ENCODE data around the gene HDAC4.

HDAC4 gene

DNA sequence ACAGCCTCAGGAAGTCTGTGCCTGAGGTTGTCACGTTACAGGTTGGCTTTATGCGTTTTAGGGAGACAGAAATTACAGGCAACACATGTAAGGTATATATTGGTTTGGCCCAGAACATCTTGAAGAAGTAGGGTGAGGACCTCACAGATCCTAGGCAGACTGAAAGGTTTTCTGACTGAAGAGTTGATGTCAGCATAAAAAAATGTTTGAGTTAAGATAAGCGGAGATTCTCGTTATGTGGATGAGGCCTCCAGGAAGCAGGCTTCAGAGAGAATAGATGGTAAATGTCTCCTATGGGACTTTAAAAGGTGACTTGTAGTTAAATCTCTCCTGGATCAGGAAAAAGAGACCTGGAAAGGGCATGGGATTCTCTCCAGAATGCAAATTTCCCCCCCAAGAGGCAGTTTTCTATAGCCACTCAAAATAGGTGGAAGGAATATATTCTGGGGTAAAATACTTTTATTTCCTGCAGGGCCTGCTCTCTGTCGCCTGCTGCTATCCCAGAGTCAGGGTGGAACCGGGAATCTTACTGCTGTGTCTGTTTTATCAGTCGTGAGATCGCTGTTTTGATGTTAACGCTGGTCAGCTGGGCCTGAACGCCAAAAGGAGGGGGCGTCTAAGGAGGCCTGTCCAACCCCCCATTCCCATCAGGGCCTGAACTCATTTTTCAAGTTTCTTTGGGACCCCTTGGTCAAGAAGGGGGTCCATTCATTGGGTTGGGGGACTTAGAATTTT is 171.1 kb downstream of the HDAC4 start:
- peak; percentile 40 for DNase-seq

DNA sequence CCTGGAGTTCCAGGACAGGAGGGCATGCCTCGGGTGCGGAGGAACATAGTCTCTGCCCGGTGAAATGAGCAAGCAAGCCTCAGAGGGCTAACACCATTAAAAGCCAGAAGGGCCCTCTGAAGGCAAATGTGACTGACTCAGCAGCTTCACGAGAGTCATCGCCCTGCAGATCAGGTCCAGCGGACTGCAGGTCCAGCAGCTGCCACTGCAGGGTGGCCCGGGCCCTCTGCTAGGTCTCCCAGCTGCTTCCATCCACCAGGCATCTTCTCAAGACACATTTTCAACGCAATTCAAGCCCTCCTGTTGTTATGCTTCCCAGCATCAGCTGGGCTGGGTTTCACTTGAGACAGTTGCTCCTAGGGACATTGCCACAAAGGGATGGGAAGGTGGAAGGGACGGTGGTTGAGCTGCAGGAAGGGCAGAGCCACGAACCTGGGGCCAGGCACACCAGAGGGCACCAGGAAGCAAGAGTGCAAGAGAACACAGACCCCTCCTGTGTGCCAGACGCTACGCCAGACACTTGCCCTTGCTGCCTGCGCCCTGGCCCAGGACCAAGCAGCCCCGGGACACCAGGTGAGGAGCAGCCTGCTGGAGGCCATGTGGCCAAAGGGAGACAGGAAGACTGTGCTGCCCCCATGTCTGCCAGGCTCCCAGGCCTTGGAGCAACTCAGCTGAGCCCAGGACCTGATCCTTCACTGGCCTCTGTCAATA is 173.0 kb downstream of the HDAC4 start:
- DNase-seq, result no peak

DNA sequence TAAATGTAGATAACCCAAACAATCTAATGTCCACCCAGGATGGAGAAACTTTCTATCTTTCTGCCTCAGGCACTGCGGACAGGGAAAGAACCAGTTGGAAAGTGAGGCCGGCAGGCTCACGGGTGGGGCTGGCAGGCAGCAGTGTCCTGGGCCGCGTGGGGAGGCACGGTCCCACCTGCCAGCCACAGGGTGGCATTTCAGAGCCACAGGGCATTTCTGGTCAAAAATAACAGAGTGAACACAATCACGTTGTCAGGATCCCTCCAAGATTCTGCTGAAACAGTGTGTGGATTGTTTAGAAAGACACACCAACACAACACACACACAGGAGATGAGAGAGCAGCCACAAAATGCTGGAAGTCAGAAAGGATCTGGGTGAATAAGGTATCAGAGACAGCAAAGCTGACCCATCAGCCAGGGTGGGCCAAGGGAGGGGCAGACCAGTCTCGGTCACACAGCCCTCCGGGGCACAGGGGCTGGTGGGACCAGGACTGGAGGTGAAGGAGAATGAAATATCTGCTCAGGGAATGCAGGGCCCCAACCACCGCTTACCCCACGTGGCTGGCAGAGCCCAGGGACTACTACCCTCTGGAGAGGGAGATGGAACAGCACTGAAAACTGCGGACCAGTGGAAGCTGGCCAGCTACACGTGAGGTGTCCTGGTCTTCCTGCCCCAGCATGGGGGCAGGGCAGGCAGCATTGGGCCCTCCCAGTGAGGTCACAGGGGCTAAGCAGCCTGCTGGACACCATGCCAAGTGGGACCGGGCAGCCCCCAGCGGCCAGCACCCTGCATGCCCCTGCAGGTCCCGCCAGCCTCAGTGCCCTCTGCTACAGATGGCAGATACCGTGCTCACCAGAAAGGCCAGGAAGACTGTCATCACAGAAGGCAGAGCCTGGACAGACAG is 173.9 kb downstream of the HDAC4 start:
- DNase-seq, result no peak

DNA sequence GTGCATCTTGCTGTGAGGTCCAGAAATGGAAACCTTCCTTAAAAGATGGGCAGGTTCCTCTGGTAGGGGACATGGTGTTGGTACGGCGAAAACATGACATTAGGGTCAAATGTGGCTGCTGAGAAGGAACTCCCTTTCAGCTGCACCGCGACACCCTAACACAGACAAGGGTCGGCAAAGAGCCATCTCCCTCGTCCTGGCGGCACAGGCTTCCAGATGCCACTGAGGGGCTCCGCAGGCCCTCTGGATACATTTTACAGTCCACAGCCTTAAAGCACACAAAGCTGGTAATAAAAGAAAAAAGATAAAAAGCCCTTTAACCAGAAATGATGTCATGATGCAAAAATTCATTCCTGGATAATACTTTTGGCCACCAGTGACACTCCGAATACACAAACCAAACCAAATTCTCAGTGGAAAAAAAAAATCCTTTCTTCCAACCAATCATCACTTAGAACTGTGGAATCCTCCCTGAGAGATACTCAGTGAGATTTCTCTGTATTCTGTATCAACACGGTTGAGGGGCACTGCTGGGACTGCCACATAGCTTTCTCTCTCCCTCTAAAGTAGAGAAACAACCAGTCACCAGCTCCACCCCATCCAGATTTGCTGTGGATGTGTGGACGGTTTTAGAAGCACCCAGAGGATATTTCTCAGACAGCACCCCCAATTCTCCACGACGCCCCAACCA is 174.8 kb downstream of the HDAC4 start:
- peak; percentile 17 for DNase-seq

DNA sequence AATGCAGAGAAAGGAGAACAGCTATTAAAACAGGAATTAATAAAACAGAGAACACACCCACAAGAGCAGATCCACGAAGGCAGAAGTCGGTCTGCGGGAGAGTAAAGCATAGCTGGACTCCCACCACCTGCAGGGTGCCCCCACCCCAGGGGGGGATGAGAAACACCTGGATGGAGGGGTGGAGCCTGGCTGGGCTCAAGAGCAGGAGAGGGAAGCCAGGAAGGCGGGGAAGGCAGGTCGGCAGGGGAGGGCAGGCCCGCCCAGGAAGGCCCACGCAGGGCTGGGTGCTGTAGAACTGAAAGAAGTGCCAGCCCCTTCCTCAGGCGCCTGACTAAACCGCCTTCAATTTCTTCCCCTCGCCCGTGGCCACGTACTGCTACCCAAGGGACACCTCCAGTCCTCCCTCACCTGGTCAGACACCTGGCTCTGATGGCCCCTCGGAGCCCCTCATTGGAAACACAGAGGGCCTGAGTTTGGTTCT is 175.4 kb downstream of the HDAC4 start:
- no peak for DNase-seq

DNA sequence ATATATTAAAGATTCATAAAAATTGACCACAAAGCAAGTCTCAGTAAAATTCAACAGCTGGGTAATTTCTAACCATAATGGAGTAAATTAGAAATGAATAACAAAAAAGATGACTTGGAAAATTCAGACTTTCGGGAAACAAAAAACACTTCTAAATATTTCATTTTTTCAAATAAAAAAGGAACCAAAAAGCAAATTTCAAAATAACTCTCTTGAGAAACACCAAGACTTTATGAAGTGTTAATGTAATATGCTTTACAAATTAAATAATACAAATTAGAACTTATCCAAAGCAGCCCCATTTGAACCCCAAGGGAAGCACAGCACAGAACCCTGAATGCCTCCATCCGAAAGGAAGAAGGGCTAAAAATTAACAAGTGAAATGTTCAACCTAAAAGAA is 175.9 kb downstream of the HDAC4 start:
- no peak for DNase-seq

DNA sequence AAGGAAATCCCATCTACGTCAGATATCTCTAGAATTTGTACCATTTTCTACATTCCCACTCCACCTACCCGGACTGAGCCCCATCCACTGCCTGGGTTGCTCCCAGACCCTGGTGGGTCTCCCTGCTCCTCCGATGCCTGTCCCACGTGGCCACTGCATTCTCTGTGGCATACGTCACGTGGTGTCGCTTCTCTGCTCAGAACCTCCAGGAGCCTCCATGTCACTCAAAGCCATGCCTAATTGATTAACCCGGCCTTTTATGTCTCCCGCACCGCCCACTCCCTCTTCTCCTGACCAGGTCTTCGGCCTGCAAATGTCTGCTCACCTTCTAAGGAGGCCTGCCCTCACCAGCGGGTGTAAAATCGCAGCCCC is 176.6 kb downstream of the HDAC4 start:
- DNase-seq, result no peak

DNA sequence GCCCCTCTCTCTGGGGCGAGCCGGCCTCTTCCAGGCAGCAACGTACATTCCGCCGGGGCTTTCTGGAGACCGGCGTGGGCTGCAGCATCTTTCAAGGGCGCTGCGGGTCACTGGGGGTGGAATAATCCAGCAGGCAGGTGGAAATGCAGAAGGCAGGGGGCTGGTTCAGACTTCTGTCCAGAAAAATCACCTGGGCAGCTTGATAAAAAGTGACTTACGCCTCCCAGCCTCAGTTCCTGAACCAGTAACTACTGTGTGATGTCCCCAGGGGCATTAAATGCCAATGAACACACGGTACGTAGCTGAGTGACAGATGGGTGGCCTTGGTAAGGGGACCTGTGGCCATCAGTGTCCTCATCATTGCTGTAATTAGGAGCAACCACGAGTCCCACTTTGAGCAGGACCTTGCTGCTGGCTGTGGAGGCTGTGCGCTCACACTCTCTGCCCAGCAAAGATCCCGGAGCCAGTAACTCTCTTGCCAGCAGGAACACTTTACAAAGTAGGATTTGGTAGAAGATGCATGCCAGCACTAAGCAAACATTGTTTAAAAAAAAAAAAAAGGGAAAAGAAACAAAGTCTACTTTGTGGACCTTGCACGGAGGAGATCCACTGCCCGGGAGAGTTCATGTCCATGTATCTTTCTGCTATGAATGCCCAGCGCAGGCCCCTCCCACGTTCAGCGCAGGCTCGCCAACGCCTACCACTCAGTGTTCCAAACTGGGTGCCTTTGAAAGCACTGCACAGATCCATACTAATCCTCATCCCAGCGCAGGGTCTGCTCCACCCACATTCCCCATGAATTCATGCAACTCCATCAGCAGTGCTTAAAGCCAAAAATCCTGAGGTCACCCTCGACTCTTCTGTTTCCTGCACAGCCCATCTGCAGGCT is 177.3 kb downstream of the HDAC4 start:
- DNase-seq, result no peak

DNA sequence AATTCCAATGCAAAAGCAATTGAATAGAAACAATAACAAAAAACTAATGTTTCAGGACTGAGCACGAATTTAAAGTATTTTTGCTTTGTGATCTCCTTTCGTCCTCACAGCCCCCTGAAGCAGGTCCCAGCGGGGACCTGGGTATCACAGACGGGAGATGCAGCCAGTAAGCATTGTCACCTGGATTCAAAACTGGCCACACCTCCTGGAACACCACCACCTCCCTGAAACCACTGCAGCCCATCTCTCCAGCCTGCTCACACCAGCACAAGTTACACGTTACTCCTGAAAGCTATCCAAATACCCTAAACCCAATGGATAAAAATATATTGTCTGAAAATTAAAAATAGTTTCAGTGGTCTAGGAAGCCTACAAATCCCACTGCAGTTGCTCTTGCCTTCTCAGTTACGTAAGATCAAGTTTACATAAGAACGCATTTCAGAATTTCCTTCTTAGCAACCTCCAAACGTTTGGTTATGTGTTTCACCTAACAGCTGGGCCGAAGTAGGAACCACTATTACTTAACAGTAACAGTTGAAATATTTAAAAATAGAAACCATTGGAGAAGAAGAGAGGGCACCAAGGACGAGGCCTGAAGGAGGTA is 178.0 kb downstream of the HDAC4 start:
- DNase-seq, result no peak

DNA sequence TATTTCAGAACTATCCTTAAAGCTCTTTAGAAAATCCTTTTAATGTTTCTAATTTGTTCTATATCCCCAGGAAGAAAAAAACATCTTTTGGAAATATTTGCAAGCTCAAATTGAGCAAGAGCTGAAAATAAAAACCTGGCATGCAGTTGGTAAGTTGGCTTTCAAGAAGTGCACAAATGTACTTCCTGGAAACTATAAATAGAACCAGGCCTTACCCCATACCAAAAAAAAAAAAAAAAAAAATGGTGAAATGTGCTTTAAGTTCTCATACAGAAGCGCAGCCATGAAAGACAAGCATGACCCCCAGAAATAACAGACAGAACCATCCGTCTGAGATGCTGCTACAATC is 178.5 kb downstream of the HDAC4 start:
- peak; percentile 24 for DNase-seq

DNA sequence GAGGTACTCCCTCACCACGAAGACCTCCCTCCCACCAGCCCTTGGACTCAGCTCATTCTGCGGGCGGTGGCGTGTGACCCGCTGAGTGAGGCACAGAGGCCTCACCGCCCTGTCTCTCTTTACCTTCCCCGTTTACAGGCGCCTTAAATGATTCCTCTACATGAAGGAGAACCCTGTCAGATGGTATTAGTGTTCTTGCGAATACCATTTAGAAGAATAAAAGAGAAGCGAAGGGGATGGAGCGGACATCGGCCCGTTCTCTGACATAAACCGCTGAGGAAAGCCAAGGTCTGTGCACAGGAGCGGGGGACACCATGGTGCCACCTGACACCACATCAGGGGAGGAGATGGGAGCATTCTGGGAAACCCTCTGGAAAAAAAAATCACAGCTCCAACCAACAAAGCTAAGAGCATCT is 179.8 kb downstream of the HDAC4 start:
- DNase-seq, result no peak

DNA sequence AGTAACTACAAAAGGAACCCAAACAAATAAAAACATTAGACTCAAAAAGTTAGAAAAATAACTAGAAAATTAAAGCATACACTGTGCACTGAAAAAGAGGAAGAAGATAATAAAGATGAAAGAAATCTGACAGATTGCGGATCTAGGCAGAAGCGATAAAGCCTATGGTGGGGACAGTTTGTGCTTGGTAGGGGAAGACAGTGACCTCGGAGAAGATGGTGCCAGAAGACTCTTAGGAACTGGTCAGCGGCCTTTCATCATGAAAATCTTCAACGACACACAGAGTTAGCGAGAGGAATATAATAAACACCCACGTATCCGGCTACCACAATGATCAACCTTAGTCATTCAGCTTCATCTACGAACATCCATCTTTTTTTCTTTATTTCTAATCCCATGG is 180.5 kb downstream of the HDAC4 start:
- DNase-seq, result no peak

DNA sequence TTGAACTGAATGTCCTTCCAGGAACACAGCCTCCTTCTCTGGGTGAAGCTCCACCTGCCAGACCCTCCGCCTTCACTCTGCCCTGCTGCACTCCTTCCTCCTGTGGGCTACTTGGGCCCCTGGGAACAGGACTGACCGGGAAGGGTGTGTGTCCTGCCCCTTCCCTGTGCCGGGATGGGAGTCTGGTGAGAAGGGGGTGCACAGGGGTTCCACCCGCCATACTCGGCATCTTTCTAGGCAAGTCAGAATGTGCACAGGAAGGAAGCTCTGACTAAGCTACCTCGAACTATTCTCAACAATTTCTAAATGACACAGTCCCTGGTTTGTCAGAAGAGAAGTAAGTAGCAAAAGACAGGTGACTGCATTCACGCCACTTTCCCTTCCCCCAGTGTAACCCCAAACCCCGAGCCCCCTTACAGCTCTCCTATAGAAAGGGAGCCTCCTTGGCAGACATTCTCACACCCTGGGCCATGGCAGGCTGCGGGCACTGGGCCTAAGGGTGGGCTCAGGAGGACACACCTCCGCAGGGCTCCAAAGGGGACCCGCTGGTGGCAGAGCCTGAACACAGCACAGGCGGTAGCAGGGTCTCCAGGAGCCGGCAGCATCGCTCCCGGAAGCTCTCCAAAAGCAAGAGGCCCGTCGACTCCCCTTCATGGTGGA is 184.1 kb downstream of the HDAC4 start:
- DNase-seq, result no peak

DNA sequence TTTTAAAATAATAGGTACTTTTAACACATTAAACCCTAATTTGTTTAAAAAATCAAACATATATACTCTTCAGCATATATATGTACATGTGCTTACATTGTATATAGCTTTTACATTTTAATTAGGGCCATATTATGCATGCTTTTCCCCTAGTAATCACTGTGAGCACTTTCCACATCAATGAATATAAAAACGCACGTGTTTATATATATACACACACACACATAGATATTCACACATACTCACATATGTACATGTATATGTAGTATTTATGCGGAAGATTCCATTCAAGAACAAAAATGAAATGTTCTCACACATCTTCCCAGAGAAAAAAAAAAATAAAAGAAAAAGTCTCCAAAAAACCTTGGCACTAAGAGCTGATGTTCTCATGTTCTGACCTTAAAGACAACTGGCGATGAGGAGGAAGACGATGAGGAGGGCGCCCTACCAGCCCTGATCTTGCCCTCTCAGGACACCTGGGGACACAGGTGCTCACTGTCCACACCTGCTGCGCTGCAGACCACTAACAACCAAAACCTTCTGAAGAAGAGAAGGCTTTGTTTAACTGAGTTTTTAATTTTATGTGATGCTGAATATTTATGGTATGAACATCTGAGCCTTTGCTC is 184.7 kb downstream of the HDAC4 start:
- DNase-seq, result no peak

DNA sequence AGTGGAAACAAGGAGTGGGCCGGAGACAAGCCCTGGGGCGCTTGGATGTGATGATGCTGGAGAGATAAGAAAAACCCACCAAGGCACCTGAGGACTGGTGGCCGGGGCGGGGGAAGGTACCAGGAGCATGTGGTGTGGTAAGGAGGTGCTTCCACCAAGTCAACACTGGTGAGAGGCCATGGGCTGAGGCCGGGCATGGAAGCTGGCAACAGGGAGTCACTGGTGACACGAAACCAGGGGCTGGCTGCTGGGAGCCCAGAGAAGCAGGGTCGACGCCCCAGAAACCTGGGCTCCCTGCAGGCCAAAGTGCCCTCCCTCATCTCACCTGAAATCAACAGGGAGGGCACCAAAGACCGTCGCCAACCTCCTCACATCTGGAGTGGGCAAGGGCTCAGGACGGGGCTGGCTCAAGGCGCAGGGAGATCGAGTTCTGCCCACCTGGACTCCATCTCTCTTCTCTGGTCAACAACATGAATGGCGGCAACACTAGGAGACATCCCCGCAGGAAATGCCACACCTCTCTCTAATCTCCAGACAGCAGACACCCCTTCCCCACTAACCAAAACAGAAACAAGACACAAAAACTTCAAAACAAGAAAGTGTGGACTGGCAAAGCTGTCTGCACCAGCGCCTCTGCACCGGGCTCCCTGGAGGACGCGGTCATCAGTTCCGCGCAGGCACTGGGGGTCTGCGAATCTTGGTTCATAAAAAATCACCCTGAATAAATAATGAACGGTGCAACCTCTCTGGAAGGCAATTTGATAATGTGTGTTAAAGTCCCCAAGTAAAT is 185.5 kb downstream of the HDAC4 start:
- DNase-seq, result no peak

DNA sequence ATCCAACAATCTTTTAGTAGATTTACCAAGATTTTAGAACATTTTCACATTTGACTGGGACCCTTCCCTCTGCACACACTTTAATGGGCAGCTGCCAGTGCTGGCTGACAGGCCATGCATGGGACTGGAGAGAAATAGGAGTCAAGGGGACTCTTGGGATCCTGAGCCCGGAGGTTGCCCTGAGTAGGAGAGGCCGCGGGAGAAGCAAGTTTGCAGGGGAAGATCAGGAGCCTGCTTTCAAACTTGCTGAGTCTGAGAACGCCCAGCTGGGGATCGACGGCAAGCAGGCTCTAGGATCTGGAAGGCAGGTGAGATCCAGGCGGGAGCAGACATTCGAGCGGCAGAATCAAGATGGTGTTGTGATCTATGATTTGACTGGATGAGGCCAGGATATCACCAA is 186.1 kb downstream of the HDAC4 start:
- DNase-seq, result no peak

DNA sequence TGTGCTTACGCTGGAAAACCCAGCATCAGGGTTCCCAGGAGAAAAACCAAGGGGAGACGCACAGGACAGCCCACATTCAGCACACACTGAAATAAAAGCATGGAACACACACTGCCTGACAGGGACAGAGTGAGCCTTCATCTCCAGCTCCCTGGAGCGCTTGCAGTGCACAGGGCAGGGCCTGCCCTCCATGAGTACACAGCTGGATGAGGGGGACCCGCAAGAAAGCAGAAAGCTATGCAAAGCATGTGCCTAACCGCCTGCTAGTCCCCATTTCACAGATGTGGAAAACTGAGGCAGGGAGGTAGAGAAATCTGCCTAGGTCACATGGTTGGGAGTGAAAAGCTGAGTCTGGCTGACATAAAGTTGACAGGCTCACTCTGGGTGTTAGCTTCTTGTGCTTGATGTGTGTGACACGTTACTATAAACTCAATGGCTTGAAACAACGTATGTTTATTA is 187.1 kb downstream of the HDAC4 start:
- DNase-seq, result no peak

DNA sequence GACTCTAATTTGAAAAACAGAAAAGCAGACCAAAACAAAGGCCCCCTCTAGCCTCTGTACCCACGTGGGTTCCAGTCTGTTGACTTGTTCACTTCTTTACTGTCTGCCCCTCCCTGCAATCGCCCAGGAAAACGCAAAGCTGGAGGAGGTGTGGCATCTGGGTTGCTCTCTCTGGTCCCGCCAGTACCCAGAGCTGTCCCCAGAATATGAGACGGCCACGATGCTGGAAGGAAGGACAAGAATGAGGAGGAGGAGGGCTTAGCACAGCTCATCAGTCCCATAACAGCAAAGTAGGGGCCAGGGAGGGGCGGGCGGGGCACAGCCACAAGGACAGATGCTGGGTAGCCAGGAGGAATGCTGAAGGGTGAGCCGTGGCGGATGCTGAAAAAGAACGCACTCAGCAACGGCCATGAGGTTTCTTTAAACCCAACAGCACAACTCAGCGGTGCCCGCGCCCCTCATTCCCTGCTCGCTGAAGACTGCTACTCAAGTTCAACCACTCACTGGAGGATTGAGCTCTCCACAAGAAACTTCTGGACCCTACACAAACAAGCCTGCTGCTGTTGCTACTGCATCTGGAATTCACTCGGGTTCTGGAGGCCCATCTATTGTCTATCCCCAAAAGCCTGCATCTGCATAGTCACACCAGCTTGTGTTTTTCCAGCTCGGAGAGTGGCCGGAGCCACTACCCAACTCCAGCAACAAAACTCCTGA is 187.7 kb downstream of the HDAC4 start:
- DNase-seq, result no peak
